ENCODE data around the gene HARS1. TPM values are rescaled to one million over a fixed set of nuclear protein-coding genes. Genes with fewer than 3 reads are reported as not detected.

HARS1 gene
- total and polyA plus RNA-seq, 2 donors (not counting 3 experiments of a cell fraction or from before 2014, with no cell fraction given): 65.2 to 104 TPM

GRCh38 chr5:140641716-140642115 is 49.5 kb downstream of the HARS1 start:
- H2AFZ ChIP-seq (ENCODE audit: low read depth, low read length): no peak overlapping the region
- H3K4me1 ChIP-seq (ENCODE audit: control insufficient read depth, extremely low read depth, insufficient read depth, low read length): peaks cover 16% of the 10 kb centered on the region
- H3K9ac ChIP-seq (replicated peaks; ENCODE audit: extremely low read depth, insufficient read depth, low read length): no peak overlapping the region
- H3K27ac ChIP-seq (ENCODE audit: insufficient read depth, low read depth, low read length): no peak overlapping the region
- no TSS peak for BruUV-seq (replicated peaks)
- DNase-seq (ENCODE audit: low read depth, low spot score) (no peak), FAIRE-seq (no peak)
- H3K9me1 ChIP-seq (replicated peaks; ENCODE audit: control insufficient read depth, extremely low read depth, insufficient read depth, low read length): no peaks in the 10 kb centered on the region
- peaks cover 4 to 18% of the 10 kb centered on the region in 2 experiments for H3K36me3 ChIP-seq (ENCODE audit: control insufficient read depth in 2 of 2, extremely low read depth in 1 of 2, insufficient read depth in 2 of 2, low read length in 2 of 2)
- ChIA-PET CTCF (interaction anchor here (1.0 to 1.7 kb wide), 4 partner anchors 9 to 278 kb away, joined by 3 to 5 read pairs (median 3); partner anchors contain the start of genes EIF4EBP3, HARS1 and HARS2), POLR2A (no interaction called here)
- H3K4me3 ChIP-seq (replicated peaks in 1 of 3; ENCODE audit: insufficient read depth in 1 of 3, low read depth in 1 of 3, low read length in 3 of 3): no peak overlapping the region
- peaks cover 11% of the 10 kb centered on the region for H3K79me2 ChIP-seq (ENCODE audit: control insufficient read depth, insufficient read depth, low read length)
- no peak overlapping the region for H3K4me2 ChIP-seq (ENCODE audit: insufficient read depth, low read length)
- intact Hi-C loops (cut with micrococcal nuclease) (no loop called here), dilution Hi-C loops (cut with MboI; ENCODE audit: extremely low pct_ligation_motif_present, low sequenced_read_pairs) (no loop called here)
- no peaks in the 10 kb centered on the region for H4K20me1 ChIP-seq (replicated peaks; ENCODE audit: control insufficient read depth, extremely low read depth, insufficient read depth, low read length)
- H3K9me3 ChIP-seq (replicated peaks; ENCODE audit: control insufficient read depth, insufficient read depth, low read length): no peaks in the 10 kb centered on the region
- no peak for TF ChIP-seq POLR2A (IDR thresholded peaks at IDR 0.05; ENCODE audit: low read depth, low read length)
- TF ChIP-seq MYC (IDR thresholded peaks at IDR 0.05; ENCODE audit: low read depth, low read length): no peak
- TF ChIP-seq FOS (IDR thresholded peaks at IDR 0.05; ENCODE audit: borderline replicate concordance, insufficient read depth, low read length): no peak
- TF ChIP-seq JUN (IDR thresholded peaks at IDR 0.05; ENCODE audit: borderline replicate concordance, insufficient read depth, insufficient read length, low read depth): no peak
- no peak for TF ChIP-seq EZH2 (IDR thresholded peaks at IDR 0.05; ENCODE audit: borderline replicate concordance, low read depth, low read length, severe bottlenecking)
- TF ChIP-seq MAX (IDR thresholded peaks at IDR 0.05; ENCODE audit: insufficient read depth, insufficient read length): no peak
- no peak for TF ChIP-seq POLR2AphosphoS5 (IDR thresholded peaks at IDR 0.05; ENCODE audit: insufficient read depth, low read depth, low read length)
- TF ChIP-seq CTCF (IDR thresholded peaks at IDR 0.05; ENCODE audit: extremely low read depth in 1 of 2, insufficient read depth in 1 of 2, low read depth in 1 of 2, low read length in 2 of 2): no peak
- no peak for TF ChIP-seq GATA2 (IDR thresholded peaks at IDR 0.05; ENCODE audit: insufficient read depth, insufficient read length, low read depth, low read length)
- no peaks in the 10 kb centered on the region for H3K27me3 ChIP-seq (ENCODE audit: control insufficient read depth in 2 of 2, insufficient read depth in 2 of 2, low read length in 2 of 2)
